SK-MEL-5 (cell line): ENCODE measurements around the gene EHD4. TPM values are rescaled to one million over a fixed set of nuclear protein-coding genes. Genes with fewer than 3 reads are reported as not detected.

Experiments
- DNase-seq: peaks from one replicate; pipeline ENCODE4 v3.0.0-alpha.2; 2016; ENCODE audit warnings: low read depth, low spot score
- in situ Hi-C: cut with HindIII; loops from 2 replicates; pipeline ENCODE4 v1.10.0; 2016; ENCODE audit warnings: low sequenced_read_pairs, high pct_unique_total_duplicates, low pct_unique_long_range_greater_than_20kb
- total RNA-seq: library from RNA; depleted of rRNA; stranded (reverse); fragments of >200 nt; shearing (Covaris generic); gene quantifications from 2 replicates; pipeline ENCODE4 v1.2.3, GENCODE V29; 2014

EHD4 gene
- total RNA-seq, 1 experiment from 2014 or later: 4.9 TPM

- in situ Hi-C loops: loop anchor here (5.0 kb wide), 1 partner anchor 44 kb away; no protein-coding TSS in a partner anchor
- DNase-seq: no peak
These were observed 25.5 kb upstream of the EHD4 start for GRCh38 chr15:41997845-41998244.

- no peak for DNase-seq
- in situ Hi-C loops: loop anchor here (5.0 kb wide), 1 partner anchor 45 kb away; no protein-coding TSS in a partner anchor
These were observed 24.7 kb upstream of the EHD4 start for GRCh38 chr15:41996921-41997592.

- DNase-seq: no peak
- in situ Hi-C loops: loop anchor here (5.0 kb wide), 1 partner anchor 46 kb away; no protein-coding TSS in a partner anchor
These were observed 24.0 kb upstream of the EHD4 start for GRCh38 chr15:41996376-41996775.

GRCh38 chr15:41995476-41995855 lies 23.1 kb upstream of the EHD4 start:
- DNase-seq: no peak
- in situ Hi-C loops: loop anchor here (5.0 kb wide), 1 partner anchor 47 kb away; no protein-coding TSS in a partner anchor

- in situ Hi-C loops: loop anchor here (5.0 kb wide), 1 partner anchor 47 kb away; no protein-coding TSS in a partner anchor
These were observed 22.6 kb upstream of the EHD4 start for GRCh38 chr15:41994772-41995475.

GRCh38 chr15:41994171-41994650 lies 21.9 kb upstream of the EHD4 start:
- DNase-seq: no peak
- in situ Hi-C loops: no loop called here

More at GRCh38 chr15:41994772-41995475, 22.6 kb upstream of the EHD4 start:
- no peak for DNase-seq

- in situ Hi-C loops: no loop called here
- no peak for DNase-seq
These were observed 21.3 kb upstream of the EHD4 start for GRCh38 chr15:41993472-41994170.

GRCh38 chr15:41992803-41993190 lies 20.4 kb upstream of the EHD4 start:
- in situ Hi-C loops: no loop called here
- no peak for DNase-seq

- DNase-seq: no peak
- in situ Hi-C loops: no loop called here
These were observed 19.9 kb upstream of the EHD4 start for GRCh38 chr15:41992151-41992802.

- DNase-seq: no peak
- in situ Hi-C loops: no loop called here
These were observed 18.3 kb upstream of the EHD4 start for GRCh38 chr15:41990691-41991090.

GRCh38 chr15:41990243-41990605 lies 17.9 kb upstream of the EHD4 start:
- no peak for DNase-seq
- in situ Hi-C loops: no loop called here

- peak; percentile 79 for DNase-seq
- in situ Hi-C loops: no loop called here
These were observed 17.4 kb upstream of the EHD4 start for GRCh38 chr15:41989573-41990242.

- in situ Hi-C loops: no loop called here
These were observed 16.7 kb upstream of the EHD4 start for GRCh38 chr15:41988896-41989572.

GRCh38 chr15:41987925-41988275 lies 15.5 kb upstream of the EHD4 start:
- in situ Hi-C loops: no loop called here
- DNase-seq: no peak

More at GRCh38 chr15:41988896-41989572, 16.7 kb upstream of the EHD4 start:
- no peak for DNase-seq

- no peak for DNase-seq
- in situ Hi-C loops: no loop called here
These were observed 15.0 kb upstream of the EHD4 start for GRCh38 chr15:41987246-41987924.
